D721Med (cell line): ENCODE data around the gene VDAC1.

Experiments used
- DNase-seq: peaks from one replicate; pipeline ENCODE4 v3.0.0; 2011; ENCODE audit warnings: low spot score; ENCODE audit not compliant: insufficient read length
- FAIRE-seq: peaks from 2 replicates; lab custom pipeline; 2011; peaks lifted over from hg19 to GRCh38; lab: Jason Lieb, UNC
- CTCF ChIP-seq: IDR thresholded peaks from 2 replicates; pipeline ENCODE4 v1.5.1; 2012; ENCODE audit warnings: mild to moderate bottlenecking, control low read depth; ENCODE audit not compliant: insufficient read depth; ENCODE audit errors: missing control alignments

VDAC1 gene

DNA sequence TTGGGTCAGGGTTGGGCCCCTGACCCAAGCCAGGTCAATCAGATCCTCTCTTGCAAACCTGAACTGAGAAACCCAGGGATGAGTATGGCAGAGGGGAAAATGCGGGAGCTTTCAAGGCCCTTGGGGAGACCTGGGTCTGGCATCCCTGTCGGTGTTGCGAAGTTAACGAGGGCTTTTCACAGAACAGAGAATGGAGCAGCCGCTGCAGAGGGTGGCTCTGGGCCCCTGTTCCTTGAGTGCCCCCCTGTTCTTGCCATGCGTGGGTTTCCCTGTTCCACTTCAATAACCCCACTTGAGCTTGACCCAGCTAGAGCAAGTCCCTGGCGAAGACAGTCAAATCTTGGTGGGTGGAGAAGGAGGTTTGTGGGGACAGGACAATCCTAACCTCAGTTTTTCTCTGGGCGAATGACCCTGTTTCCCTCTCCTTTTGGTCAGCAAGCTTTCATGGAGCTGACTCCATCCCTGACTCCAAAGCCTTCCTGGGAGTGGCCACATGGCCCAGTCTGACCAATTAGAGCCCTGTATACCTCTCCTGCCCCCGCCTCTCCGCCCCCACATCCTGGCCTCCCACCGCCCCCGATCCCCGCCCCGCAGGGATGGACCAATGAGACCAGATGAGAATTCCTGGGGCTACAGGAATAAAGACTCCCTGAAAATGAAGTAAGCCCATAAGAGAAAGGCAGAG, 2.9 kb upstream of the VDAC1 start:
- no peak for TF ChIP-seq CTCF
- FAIRE-seq (no peak), DNase-seq (no peak)

DNA sequence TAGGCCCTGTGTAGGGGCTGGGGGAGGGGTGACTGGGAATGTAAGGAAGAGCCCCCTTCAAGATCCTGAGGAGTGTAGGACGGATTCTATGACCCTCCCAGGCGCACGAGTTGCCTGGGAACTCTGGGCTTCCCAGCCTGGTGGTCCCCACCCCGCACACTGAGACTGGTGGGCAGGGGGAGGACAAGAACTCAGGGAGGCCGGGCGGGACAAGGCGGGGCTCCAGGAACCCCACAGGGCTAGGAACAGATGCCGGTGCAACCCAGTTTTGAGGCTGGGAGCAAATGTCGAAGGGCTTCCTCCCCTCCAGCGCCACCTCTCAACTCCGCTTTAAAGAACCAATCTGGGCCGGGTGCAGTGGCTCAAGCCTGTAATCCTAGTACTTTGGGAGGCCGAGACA, 1.3 kb upstream of the VDAC1 start:
- TF ChIP-seq CTCF = no peak
- FAIRE-seq = no peak
- DNase-seq = no peak

- no peak for TF ChIP-seq CTCF
- DNase-seq = peak; percentile 37
- FAIRE-seq = no peak
Observed at GRCh38 chr5:134005417-134006061, 764 bp upstream of the VDAC1 start.

DNA sequence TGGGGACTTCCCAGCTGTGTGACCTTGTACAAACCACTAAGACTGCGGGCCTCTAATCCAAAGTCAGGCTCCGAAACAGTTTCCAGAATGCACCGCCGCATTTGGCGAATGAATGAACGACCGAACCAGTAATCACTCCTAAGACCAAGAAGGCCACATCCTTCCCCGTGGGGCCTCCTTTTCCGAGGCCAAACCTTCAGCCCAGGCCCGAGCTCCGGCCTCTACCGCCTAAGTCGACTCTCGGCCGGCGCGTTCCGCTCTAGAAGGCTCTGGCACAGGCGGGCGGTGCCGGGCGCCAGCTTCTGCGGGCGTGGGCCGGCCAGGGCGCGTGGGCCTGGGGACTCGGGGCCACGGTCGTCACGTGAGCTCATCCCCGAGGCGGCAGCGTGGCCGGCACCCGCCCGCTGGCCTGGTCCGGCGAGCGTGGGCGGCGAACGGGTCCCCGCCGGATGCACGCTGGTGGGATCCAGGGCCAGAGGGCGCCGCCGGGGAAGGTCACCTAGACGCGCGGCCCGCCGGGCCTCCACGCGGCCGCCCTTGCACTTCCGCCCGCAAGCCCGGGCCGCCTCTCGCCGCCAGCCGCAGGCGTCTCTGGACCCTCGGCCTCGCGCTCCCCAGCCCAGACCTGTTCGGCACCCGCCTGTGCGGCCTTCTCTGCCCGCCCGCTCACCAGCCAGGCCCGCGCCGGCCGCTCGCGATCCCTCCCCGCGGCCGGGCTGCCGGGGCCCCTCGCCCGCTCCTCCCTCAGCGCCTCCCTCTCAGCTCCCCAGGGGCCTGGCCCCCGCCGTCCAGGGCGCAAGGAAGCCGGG, 754 bp downstream of the VDAC1 start:
- no peak for FAIRE-seq
- TF ChIP-seq CTCF = no peak

DNA sequence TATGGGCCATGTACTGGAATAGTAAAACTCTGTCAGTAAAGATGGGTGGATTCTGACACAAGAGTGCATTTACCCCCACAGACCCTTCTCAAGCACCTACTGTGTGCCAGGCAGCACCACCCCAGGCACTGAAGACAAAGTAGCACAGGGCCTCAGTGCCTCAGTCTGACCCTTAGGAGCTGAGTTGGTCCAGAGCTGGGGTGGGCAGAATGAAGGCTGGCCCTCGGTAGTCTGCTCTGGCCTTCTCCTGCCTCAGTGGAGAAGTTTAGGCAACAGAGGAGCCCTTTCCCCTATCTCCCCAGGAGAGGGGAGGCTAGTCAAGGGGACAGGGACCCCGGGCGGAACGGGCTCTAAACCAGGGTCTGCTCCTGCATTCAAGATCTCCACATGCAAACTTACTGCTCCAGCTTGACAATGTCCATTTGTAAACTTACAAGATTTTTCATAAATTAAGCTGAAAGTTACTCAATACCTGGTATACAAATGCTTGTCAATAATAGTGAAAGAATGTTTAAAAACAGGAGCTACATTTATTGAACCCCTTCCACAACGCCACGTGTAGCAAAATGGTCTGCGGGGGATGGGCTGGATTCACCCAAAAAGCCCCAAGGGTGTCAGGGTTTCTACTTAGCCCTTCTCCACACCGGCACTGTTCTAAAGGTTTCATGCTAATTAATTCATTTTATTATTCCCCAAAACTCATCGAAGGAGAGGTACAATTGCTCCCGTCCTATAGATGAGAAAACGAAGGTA, 1.5 kb downstream of the VDAC1 start:
- no peak for DNase-seq
- no peak for FAIRE-seq
- TF ChIP-seq CTCF = no peak

More for the DNA sequence above, 754 bp downstream of the VDAC1 start:
- no peak for DNase-seq

- DNase-seq = no peak
Observed at GRCh38 chr5:134001938-134002731, 2.6 kb downstream of the VDAC1 start.

More at GRCh38 chr5:134001938-134002731, 2.6 kb downstream of the VDAC1 start:
- no peak for TF ChIP-seq CTCF
- no peak for FAIRE-seq
